Uterus (tissue), 2 donors: ENCODE measurements around the gene CPOX.

Source experiments
- CTCF ChIP-seq, 4 experiments: fragments of 200-600 bp in 2 of 4; fragments of 450-650 bp in 2 of 4; sonication (generic) in 2 of 4; IDR thresholded peaks; one replicate each; pipeline ENCODE4 v1.5.1; 2016 to 2019; ENCODE audit warnings: antibody characterized with exemption in 4 of 4, mild to moderate bottlenecking in 2 of 4, moderate library complexity in 1 of 4
- POLR2A ChIP-seq, 2 donors: fragments of 450-650 bp; IDR thresholded peaks; one replicate each; pipeline ENCODE4 v1.6.1; 2016; ENCODE audit warnings: antibody characterized with exemption in 2 of 2, mild to moderate bottlenecking in 1 of 2, moderate library complexity in 1 of 2

GRCh38 chr3:98612587-98612986, 19.2 kb upstream of the CPOX start:
- TF ChIP-seq CTCF (IDR thresholded peaks at IDR 0.05) (no peak), POLR2A (IDR thresholded peaks at IDR 0.05) (no peak)
